K562 (cell line): Measurements from ENCODE around the gene ARL3.

Experiments used
- ESRRA ChIP-seq: fragments of 450-650 bp; IDR thresholded peaks from 2 replicates; pipeline ENCODE4 v1.6.1; 2014; ENCODE audit warnings: low read depth, mild to moderate bottlenecking, moderate library complexity, borderline replicate concordance
- HDAC2 ChIP-seq: fragments of 450-650 bp; IDR thresholded peaks from 2 replicates; pipeline ENCODE4 v1.6.1; 2016; ENCODE audit warnings: mild to moderate bottlenecking
- IRF2 ChIP-seq: sonication (generic); formaldehyde crosslinking; IDR thresholded peaks from 2 replicates; pipeline ENCODE4 v1.8.1; 2022; ENCODE audit warnings: mild to moderate bottlenecking, missing genetic modification reagents
- STAT5A ChIP-seq: IDR thresholded peaks from 2 replicates; pipeline ENCODE4 v1.6.1; 2012; ENCODE audit warnings: low read length, inconsistent platforms, borderline replicate concordance
- TRIM24 ChIP-seq, 2 experiments: fragments of 450-650 bp; IDR thresholded peaks; 2 replicates each; pipeline ENCODE4 v1.6.1; 2016
- TF ChIP-seq, protein P1 (sequence below), 3 experiments: IDR thresholded peaks in 2 of 3; conservative IDR thresholded peaks in 1 of 3; 2 replicates each; pipeline ENCODE4 v1.5.1; 2011 to 2012; ENCODE audit warnings: low read length in 3 of 3, mild to moderate bottlenecking in 3 of 3, control low read depth in 2 of 3, improper control_type of control experiment in 1 of 3, inconsistent platforms in 1 of 3, low read depth in 1 of 3, mixed read lengths in 1 of 3, moderate library complexity in 1 of 3; ENCODE audit not compliant: insufficient read depth in 2 of 3

- TF ChIP-seq STAT5A (no peak), TRIM24 (IDR thresholded peaks at IDR 0.05) (no peak), IRF2 (CRISPR knock-in tag) (no peak), ESRRA (no peak), HDAC2 (no peak)
- TF ChIP-seq, protein P1, sequence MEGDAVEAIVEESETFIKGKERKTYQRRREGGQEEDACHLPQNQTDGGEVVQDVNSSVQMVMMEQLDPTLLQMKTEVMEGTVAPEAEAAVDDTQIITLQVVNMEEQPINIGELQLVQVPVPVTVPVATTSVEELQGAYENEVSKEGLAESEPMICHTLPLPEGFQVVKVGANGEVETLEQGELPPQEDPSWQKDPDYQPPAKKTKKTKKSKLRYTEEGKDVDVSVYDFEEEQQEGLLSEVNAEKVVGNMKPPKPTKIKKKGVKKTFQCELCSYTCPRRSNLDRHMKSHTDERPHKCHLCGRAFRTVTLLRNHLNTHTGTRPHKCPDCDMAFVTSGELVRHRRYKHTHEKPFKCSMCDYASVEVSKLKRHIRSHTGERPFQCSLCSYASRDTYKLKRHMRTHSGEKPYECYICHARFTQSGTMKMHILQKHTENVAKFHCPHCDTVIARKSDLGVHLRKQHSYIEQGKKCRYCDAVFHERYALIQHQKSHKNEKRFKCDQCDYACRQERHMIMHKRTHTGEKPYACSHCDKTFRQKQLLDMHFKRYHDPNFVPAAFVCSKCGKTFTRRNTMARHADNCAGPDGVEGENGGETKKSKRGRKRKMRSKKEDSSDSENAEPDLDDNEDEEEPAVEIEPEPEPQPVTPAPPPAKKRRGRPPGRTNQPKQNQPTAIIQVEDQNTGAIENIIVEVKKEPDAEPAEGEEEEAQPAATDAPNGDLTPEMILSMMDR (IDR thresholded peaks at IDR 0.05 in 2 of 3, conservative IDR thresholded peaks at IDR 0.05 in 1 of 3; ENCODE audit: insufficient read depth in 2 of 3, low read depth in 1 of 3, low read length in 3 of 3): no peak
Observed at GRCh38 chr10:102626026-102626685, 88.0 kb downstream of the ARL3 start.
